GM23338 (cell line): ENCODE measurements around the gene HLCS. TPM values are rescaled to one million over a fixed set of nuclear protein-coding genes. Genes with fewer than 3 reads are reported as not detected.

ENCODE experiments used
- ATAC-seq: fragments of 200-7000 bp; cut with Tn5 transposase; 3 replicates; pipeline ENCODE4 v1.9.1; 2020
- DNase-seq: peaks from one replicate; pipeline ENCODE4 v3.0.0-alpha.2; 2015; ENCODE audit warnings: low spot score
- H2AFZ ChIP-seq: fragments of 200-600 bp; sonication (generic); 2 replicates; pipeline ENCODE4 v1.8.0; 2016; ENCODE audit warnings: antibody characterized with exemption, mild to moderate bottlenecking, moderate library complexity
- H3F3A ChIP-seq: fragments of 200-600 bp; sonication (generic); replicated peaks from 2 replicates; pipeline ENCODE4 v1.8.0; 2017; ENCODE audit warnings: antibody characterized with exemption, mixed run types, low read depth
- H3K27ac ChIP-seq: fragments of 200-600 bp; sonication (generic); 2 replicates; pipeline ENCODE4 v1.6.1; 2016; ENCODE audit warnings: low read depth
- H3K27me3 ChIP-seq: fragments of 200-600 bp; sonication (generic); 2 replicates; pipeline ENCODE4 v1.8.0; 2016; ENCODE audit warnings: mild to moderate bottlenecking, mixed run types, moderate library complexity; ENCODE audit not compliant: insufficient read depth
- H3K36me3 ChIP-seq: fragments of 200-600 bp; sonication (generic); 2 replicates; pipeline ENCODE4 v1.8.0; 2016; ENCODE audit warnings: mild to moderate bottlenecking; ENCODE audit not compliant: insufficient read depth
- H3K4me1 ChIP-seq: fragments of 200-600 bp; sonication (generic); 2 replicates; pipeline ENCODE4 v1.8.0; 2016; ENCODE audit warnings: mild to moderate bottlenecking, moderate library complexity; ENCODE audit not compliant: insufficient read depth
- H3K4me2 ChIP-seq: fragments of 200-600 bp; sonication (generic); 2 replicates; pipeline ENCODE4 v1.7.1; 2017; ENCODE audit warnings: mixed run types
- H3K4me3 ChIP-seq: fragments of 200-600 bp; sonication (generic); 2 replicates; pipeline ENCODE4 v1.6.1; 2016; ENCODE audit warnings: mixed run types
- H3K79me2 ChIP-seq: fragments of 200-600 bp; sonication (generic); replicated peaks from 2 replicates; pipeline ENCODE4 v1.8.0; 2017; ENCODE audit warnings: mild to moderate bottlenecking; ENCODE audit not compliant: insufficient read depth
- H3K9me2 ChIP-seq: fragments of 200-600 bp; sonication (generic); 2 replicates; pipeline ENCODE4 v1.8.0; 2017; ENCODE audit not compliant: insufficient read depth
- H4K20me1 ChIP-seq: fragments of 200-600 bp; sonication (generic); replicated peaks from 2 replicates; pipeline ENCODE4 v1.8.0; 2017; ENCODE audit warnings: mild to moderate bottlenecking; ENCODE audit not compliant: insufficient read depth
- H3K27ac Mint-ChIP-seq: 2 replicates; pipeline ENCODE4 v1.8.0; 2020; ENCODE audit warnings: inconsistent platforms, mild to moderate bottlenecking, moderate library complexity, mixed read lengths
- H3K27me3 Mint-ChIP-seq: 3 replicates; pipeline ENCODE4 v1.8.0; 2022; ENCODE audit warnings: low read depth, mild to moderate bottlenecking, moderate library complexity, mixed read lengths, inconsistent platforms; ENCODE audit not compliant: insufficient read depth, poor library complexity
- H3K36me3 Mint-ChIP-seq: 3 replicates; pipeline ENCODE4 v1.8.0; 2021; ENCODE audit warnings: low read depth, mild to moderate bottlenecking, inconsistent platforms, moderate library complexity, mixed read lengths
- H3K4me1 Mint-ChIP-seq: 3 replicates; pipeline ENCODE4 v1.8.0; 2020; ENCODE audit warnings: mild to moderate bottlenecking, inconsistent platforms, mixed read lengths
- H3K4me3 Mint-ChIP-seq: 3 replicates; pipeline ENCODE4 v1.8.0; 2021; ENCODE audit warnings: moderate library complexity, mild to moderate bottlenecking, inconsistent platforms, mixed read lengths
- H3K9me3 Mint-ChIP-seq: 3 replicates; pipeline ENCODE4 v1.8.0; 2020; ENCODE audit warnings: moderate library complexity, mild to moderate bottlenecking, inconsistent platforms, mixed read lengths
- CREB1 ChIP-seq: fragments of 250-450 bp; sonication (Bioruptor Pico); IDR thresholded peaks from 2 replicates; pipeline ENCODE4 v1.5.0; 2020; ENCODE audit warnings: low read depth, mild to moderate bottlenecking, moderate library complexity
- EZH2 ChIP-seq: fragments of 200-600 bp; sonication (generic); IDR thresholded peaks from one replicate; pipeline ENCODE4 v1.8.0; 2017; ENCODE audit warnings: antibody characterized with exemption, mild to moderate bottlenecking, low read depth; ENCODE audit not compliant: unreplicated experiment
- EZH2phosphoT487 ChIP-seq: fragments of 200-600 bp; sonication (generic); IDR thresholded peaks from one replicate; pipeline ENCODE4 v1.8.1; 2018; ENCODE audit warnings: antibody characterized with exemption; ENCODE audit not compliant: unreplicated experiment
- JUNB ChIP-seq: IDR thresholded peaks from one replicate; pipeline ENCODE4 v1.6.1; 2016; ENCODE audit warnings: antibody characterized with exemption; ENCODE audit not compliant: unreplicated experiment
- NANOG ChIP-seq: IDR thresholded peaks from 2 replicates; pipeline ENCODE4 v1.6.1; 2016; ENCODE audit warnings: antibody characterized with exemption, borderline replicate concordance
- POLR2AphosphoS5 ChIP-seq: IDR thresholded peaks from 2 replicates; pipeline ENCODE4 v1.6.1; 2016; ENCODE audit warnings: antibody characterized with exemption, low read depth
- REST ChIP-seq: IDR thresholded peaks from one replicate; pipeline ENCODE4 v1.6.1; 2018; ENCODE audit warnings: antibody characterized with exemption; ENCODE audit not compliant: unreplicated experiment
- STAT1 ChIP-seq: IDR thresholded peaks from one replicate; pipeline ENCODE4 v1.6.1; 2016; ENCODE audit warnings: antibody characterized with exemption; ENCODE audit not compliant: unreplicated experiment
- ZNF114 ChIP-seq: fragments of 250-450 bp; sonication (Bioruptor Pico); IDR thresholded peaks from 2 replicates; pipeline ENCODE4 v1.5.0; 2020; ENCODE audit warnings: mild to moderate bottlenecking, moderate library complexity
- ZNF331 ChIP-seq: fragments of 250-450 bp; sonication (Bioruptor Pico); IDR thresholded peaks from 2 replicates; pipeline ENCODE4 v1.5.0; 2020; ENCODE audit warnings: low read depth, mild to moderate bottlenecking, moderate library complexity
- polyA plus RNA-seq: library from polyadenylated mRNA; unstranded; fragments of >200 nt; fragmentation: Nextera tagmentation; extraction: Ambion mirVana; gene quantifications from 2 replicates; pipeline ENCODE4 v1.2.1, GENCODE V29; 2016
- total RNA-seq: library from RNA; depleted of rRNA; stranded (reverse); fragments of >200 nt; shearing (Covaris generic); gene quantifications from 2 replicates; pipeline ENCODE4 v1.2.3, GENCODE V29; 2014
- TF ChIP-seq, protein P1 (sequence below): fragments of 250-450 bp; sonication (Bioruptor Pico); IDR thresholded peaks from 2 replicates; pipeline ENCODE4 v1.5.0; 2020; ENCODE audit warnings: mild to moderate bottlenecking, moderate library complexity
- TF ChIP-seq, protein P2 (sequence below), 2 experiments: fragments of 200-600 bp in 1 of 2; sonication (generic) in 1 of 2; conservative IDR thresholded peaks; 2 replicates each; pipeline versions ENCODE4 v1.5.1 to v1.6.1; 2016 to 2017; ENCODE audit warnings: antibody characterized with exemption in 2 of 2, low read depth in 2 of 2, mild to moderate bottlenecking in 2 of 2, moderate library complexity in 1 of 2
- TF ChIP-seq, protein P3 (sequence below): IDR thresholded peaks from 2 replicates; pipeline ENCODE4 v1.6.1; 2016; ENCODE audit warnings: antibody characterized with exemption

HLCS gene
- total and polyA plus RNA-seq, 2 experiments from 2014 or later = 6.1 to 14.7 TPM

GRCh38 chr21:36936361-36937135 is 29.9 kb downstream of the HLCS start:
- peaks cover 11% of the 10 kb centered on the region; the same call in 1 of the 3 replicates for H3K36me3 Mint-ChIP-seq
- H3K27ac Mint-ChIP-seq = no peak overlapping the region
- no peak overlapping the region for H3K4me3 ChIP-seq

More at GRCh38 chr21:36936361-36937135, 29.9 kb downstream of the HLCS start:
- no peaks in the 10 kb centered on the region for H3K4me1 ChIP-seq
- no peak overlapping the region for H3K4me2 ChIP-seq
- H2AFZ ChIP-seq = no peak overlapping the region
- H3K79me2 ChIP-seq = no peaks in the 10 kb centered on the region
- Mint-ChIP-seq H3K27me3 (peaks cover 1% of the 10 kb centered on the region), H3K4me3 (no peak overlapping the region), H3K9me3 (no peaks in the 10 kb centered on the region), H3K4me1 (peaks cover 7% of the 10 kb centered on the region)
- no peaks in the 10 kb centered on the region for H4K20me1 ChIP-seq
- no peaks in the 10 kb centered on the region for H3F3A ChIP-seq
- no peaks in the 10 kb centered on the region for H3K27me3 ChIP-seq
- no peaks in the 10 kb centered on the region for H3K36me3 ChIP-seq
- no peak for DNase-seq
- no peak for ATAC-seq
- TF ChIP-seq NANOG (no peak), ZNF114 (no peak), REST (no peak), ZNF331 (CRISPR knock-in tag) (no peak), EZH2 (no peak), JUNB (no peak), EZH2phosphoT487 (no peak), POLR2AphosphoS5 (no peak), STAT1 (no peak), CREB1 (CRISPR knock-in tag) (no peak)
- TF ChIP-seq, protein P1, sequence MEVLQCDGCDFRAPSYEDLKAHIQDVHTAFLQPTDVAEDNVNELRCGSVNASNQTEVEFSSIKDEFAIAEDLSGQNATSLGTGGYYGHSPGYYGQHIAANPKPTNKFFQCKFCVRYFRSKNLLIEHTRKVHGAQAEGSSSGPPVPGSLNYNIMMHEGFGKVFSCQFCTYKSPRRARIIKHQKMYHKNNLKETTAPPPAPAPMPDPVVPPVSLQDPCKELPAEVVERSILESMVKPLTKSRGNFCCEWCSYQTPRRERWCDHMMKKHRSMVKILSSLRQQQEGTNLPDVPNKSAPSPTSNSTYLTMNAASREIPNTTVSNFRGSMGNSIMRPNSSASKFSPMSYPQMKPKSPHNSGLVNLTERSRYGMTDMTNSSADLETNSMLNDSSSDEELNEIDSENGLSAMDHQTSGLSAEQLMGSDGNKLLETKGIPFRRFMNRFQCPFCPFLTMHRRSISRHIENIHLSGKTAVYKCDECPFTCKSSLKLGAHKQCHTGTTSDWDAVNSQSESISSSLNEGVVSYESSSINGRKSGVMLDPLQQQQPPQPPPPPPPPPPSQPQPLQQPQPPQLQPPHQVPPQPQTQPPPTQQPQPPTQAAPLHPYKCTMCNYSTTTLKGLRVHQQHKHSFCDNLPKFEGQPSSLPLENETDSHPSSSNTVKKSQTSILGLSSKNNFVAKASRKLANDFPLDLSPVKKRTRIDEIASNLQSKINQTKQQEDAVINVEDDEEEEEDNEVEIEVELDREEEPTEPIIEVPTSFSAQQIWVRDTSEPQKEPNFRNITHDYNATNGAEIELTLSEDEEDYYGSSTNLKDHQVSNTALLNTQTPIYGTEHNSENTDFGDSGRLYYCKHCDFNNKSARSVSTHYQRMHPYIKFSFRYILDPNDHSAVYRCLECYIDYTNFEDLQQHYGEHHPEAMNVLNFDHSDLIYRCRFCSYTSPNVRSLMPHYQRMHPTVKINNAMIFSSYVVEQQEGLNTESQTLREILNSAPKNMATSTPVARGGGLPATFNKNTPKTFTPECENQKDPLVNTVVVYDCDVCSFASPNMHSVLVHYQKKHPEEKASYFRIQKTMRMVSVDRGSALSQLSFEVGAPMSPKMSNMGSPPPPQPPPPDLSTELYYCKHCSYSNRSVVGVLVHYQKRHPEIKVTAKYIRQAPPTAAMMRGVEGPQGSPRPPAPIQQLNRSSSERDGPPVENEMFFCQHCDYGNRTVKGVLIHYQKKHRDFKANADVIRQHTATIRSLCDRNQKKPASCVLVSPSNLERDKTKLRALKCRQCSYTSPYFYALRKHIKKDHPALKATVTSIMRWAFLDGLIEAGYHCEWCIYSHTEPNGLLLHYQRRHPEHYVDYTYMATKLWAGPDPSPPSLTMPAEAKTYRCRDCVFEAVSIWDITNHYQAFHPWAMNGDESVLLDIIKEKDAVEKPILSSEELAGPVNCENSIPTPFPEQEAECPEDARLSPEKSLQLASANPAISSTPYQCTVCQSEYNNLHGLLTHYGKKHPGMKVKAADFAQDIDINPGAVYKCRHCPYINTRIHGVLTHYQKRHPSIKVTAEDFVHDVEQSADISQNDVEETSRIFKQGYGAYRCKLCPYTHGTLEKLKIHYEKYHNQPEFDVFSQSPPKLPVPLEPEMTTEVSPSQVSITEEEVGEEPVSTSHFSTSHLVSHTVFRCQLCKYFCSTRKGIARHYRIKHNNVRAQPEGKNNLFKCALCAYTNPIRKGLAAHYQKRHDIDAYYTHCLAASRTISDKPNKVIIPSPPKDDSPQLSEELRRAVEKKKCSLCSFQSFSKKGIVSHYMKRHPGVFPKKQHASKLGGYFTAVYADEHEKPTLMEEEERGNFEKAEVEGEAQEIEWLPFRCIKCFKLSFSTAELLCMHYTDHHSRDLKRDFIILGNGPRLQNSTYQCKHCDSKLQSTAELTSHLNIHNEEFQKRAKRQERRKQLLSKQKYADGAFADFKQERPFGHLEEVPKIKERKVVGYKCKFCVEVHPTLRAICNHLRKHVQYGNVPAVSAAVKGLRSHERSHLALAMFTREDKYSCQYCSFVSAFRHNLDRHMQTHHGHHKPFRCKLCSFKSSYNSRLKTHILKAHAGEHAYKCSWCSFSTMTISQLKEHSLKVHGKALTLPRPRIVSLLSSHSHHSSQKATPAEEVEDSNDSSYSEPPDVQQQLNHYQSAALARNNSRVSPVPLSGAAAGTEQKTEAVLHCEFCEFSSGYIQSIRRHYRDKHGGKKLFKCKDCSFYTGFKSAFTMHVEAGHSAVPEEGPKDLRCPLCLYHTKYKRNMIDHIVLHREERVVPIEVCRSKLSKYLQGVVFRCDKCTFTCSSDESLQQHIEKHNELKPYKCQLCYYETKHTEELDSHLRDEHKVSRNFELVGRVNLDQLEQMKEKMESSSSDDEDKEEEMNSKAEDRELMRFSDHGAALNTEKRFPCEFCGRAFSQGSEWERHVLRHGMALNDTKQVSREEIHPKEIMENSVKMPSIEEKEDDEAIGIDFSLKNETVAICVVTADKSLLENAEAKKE (CRISPR knock-in tag) = no peak
- TF ChIP-seq, protein P2, sequence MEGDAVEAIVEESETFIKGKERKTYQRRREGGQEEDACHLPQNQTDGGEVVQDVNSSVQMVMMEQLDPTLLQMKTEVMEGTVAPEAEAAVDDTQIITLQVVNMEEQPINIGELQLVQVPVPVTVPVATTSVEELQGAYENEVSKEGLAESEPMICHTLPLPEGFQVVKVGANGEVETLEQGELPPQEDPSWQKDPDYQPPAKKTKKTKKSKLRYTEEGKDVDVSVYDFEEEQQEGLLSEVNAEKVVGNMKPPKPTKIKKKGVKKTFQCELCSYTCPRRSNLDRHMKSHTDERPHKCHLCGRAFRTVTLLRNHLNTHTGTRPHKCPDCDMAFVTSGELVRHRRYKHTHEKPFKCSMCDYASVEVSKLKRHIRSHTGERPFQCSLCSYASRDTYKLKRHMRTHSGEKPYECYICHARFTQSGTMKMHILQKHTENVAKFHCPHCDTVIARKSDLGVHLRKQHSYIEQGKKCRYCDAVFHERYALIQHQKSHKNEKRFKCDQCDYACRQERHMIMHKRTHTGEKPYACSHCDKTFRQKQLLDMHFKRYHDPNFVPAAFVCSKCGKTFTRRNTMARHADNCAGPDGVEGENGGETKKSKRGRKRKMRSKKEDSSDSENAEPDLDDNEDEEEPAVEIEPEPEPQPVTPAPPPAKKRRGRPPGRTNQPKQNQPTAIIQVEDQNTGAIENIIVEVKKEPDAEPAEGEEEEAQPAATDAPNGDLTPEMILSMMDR (conservative IDR thresholded peaks at IDR 0.05; ENCODE audit: low read depth in 2 of 2) = no peak
- TF ChIP-seq, protein P3, sequence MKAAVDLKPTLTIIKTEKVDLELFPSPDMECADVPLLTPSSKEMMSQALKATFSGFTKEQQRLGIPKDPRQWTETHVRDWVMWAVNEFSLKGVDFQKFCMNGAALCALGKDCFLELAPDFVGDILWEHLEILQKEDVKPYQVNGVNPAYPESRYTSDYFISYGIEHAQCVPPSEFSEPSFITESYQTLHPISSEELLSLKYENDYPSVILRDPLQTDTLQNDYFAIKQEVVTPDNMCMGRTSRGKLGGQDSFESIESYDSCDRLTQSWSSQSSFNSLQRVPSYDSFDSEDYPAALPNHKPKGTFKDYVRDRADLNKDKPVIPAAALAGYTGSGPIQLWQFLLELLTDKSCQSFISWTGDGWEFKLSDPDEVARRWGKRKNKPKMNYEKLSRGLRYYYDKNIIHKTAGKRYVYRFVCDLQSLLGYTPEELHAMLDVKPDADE = no peak
- H3K9me2 ChIP-seq = no peaks in the 10 kb centered on the region
- no peak overlapping the region for H3K27ac ChIP-seq
